GM23248 (cell line): ENCODE measurements around the gene ELAVL4. TPM values are rescaled to one million over a fixed set of nuclear protein-coding genes. Genes with fewer than 3 reads are reported as not detected.

ENCODE experiments used
- DNase-seq: peaks from one replicate; pipeline ENCODE4 v3.0.0-alpha.2; 2015
- H2AFZ ChIP-seq: fragments of 200-600 bp; sonication (generic); 2 replicates; pipeline ENCODE4 v1.6.1; 2016; ENCODE audit warnings: antibody characterized with exemption
- H3F3A ChIP-seq: fragments of 200-600 bp; sonication (generic); 2 replicates; pipeline ENCODE4 v1.6.1; 2016; ENCODE audit warnings: mild to moderate bottlenecking, antibody characterized with exemption, mixed run types; ENCODE audit not compliant: insufficient read depth
- H3K27ac ChIP-seq: fragments of 200-600 bp; sonication (generic); 2 replicates; pipeline ENCODE4 v1.5.1; 2016; ENCODE audit warnings: mild to moderate bottlenecking
- H3K27me3 ChIP-seq: fragments of 200-600 bp; sonication (generic); replicated peaks from 2 replicates; pipeline ENCODE4 v1.6.1; 2016; ENCODE audit warnings: mild to moderate bottlenecking; ENCODE audit not compliant: insufficient read depth
- H3K36me3 ChIP-seq: fragments of 200-600 bp; sonication (generic); 2 replicates; pipeline ENCODE4 v1.6.1; 2016; ENCODE audit warnings: low read depth, mild to moderate bottlenecking
- H3K4me1 ChIP-seq: fragments of 200-600 bp; sonication (generic); 2 replicates; pipeline ENCODE4 v1.6.1; 2016; ENCODE audit warnings: mild to moderate bottlenecking; ENCODE audit not compliant: insufficient read depth
- H3K4me2 ChIP-seq: fragments of 200-600 bp; sonication (generic); one replicate; pipeline ENCODE4 v1.6.1; 2016; ENCODE audit warnings: mild to moderate bottlenecking; ENCODE audit not compliant: unreplicated experiment
- H3K4me3 ChIP-seq: fragments of 200-600 bp; sonication (generic); 2 replicates; pipeline ENCODE4 v1.5.1; 2016; ENCODE audit warnings: mild to moderate bottlenecking
- H3K79me2 ChIP-seq: fragments of 200-600 bp; sonication (generic); 2 replicates; pipeline ENCODE4 v1.6.1; 2016; ENCODE audit warnings: mild to moderate bottlenecking; ENCODE audit not compliant: insufficient read depth
- H3K9ac ChIP-seq: fragments of 200-600 bp; sonication (generic); 2 replicates; pipeline ENCODE4 v1.6.1; 2016; ENCODE audit warnings: mild to moderate bottlenecking
- H3K9me2 ChIP-seq: fragments of 200-600 bp; sonication (generic); 2 replicates; pipeline ENCODE4 v1.6.1; 2016; ENCODE audit warnings: mixed run types, mild to moderate bottlenecking, moderate library complexity; ENCODE audit not compliant: insufficient read depth
- H3K9me3 ChIP-seq: fragments of 200-600 bp; sonication (generic); one replicate; pipeline ENCODE4 v1.6.1; 2017; ENCODE audit warnings: low read depth
- H4K20me1 ChIP-seq: fragments of 200-600 bp; sonication (generic); 2 replicates; pipeline ENCODE4 v1.6.0; 2016; ENCODE audit not compliant: insufficient read depth
- EZH2 ChIP-seq: fragments of 200-600 bp; sonication (generic); IDR thresholded peaks from 2 replicates; pipeline ENCODE4 v1.6.1; 2018; ENCODE audit warnings: antibody characterized with exemption, mild to moderate bottlenecking; ENCODE audit not compliant: insufficient read depth, poor library complexity, severe bottlenecking
- EZH2phosphoT487 ChIP-seq: fragments of 200-600 bp; sonication (generic); IDR thresholded peaks from 2 replicates; pipeline ENCODE4 v1.6.1; 2018; ENCODE audit warnings: antibody characterized with exemption, moderate library complexity, mild to moderate bottlenecking, low read depth; ENCODE audit not compliant: insufficient read depth
- WGBS, 2 experiments: methylation state at CpG; one replicate each; pipeline ENCODE4 v1.1.6; 2015 to 2017; ENCODE audit warnings: low lambda C conversion rate in 2 of 2, low coverage in 1 of 2; ENCODE audit errors: missing lambda C conversion rate in 2 of 2; 5-methylcytosine and 5-hydroxymethylcytosine counted together
- in situ Hi-C: fragments of 300-500 bp; cut with MboI; formaldehyde crosslinking; loops from 2 replicates; pipeline ENCODE4 v1.15.0; 2020
- polyA plus RNA-seq: library from polyadenylated mRNA; unstranded; fragments of >200 nt; fragmentation: Nextera tagmentation; extraction: Ambion mirVana; gene quantifications from 2 replicates; pipeline ENCODE4 v1.2.1, GENCODE V29; 2016
- total RNA-seq: library from RNA; depleted of rRNA; stranded (reverse); fragments of >200 nt; shearing (Covaris generic); gene quantifications from 2 replicates; pipeline ENCODE4 v1.2.3, GENCODE V29; 2014

ELAVL4 gene
- total and polyA plus RNA-seq, 2 experiments from 2014 or later, result 0.18 TPM; not detected in 1

- no peak overlapping the region for H3K27ac ChIP-seq
- H3K4me2 ChIP-seq, result no peak overlapping the region
- H3K9me2 ChIP-seq, result no peaks in the 10 kb centered on the region
- TF ChIP-seq EZH2 (no peak), EZH2phosphoT487 (no peak)
- H2AFZ ChIP-seq, result no peak overlapping the region
- peaks cover 9% of the 10 kb centered on the region; the same call in 1 of the 2 replicates for H3K27me3 ChIP-seq
- no peaks in the 10 kb centered on the region for H3K79me2 ChIP-seq
- no peaks in the 10 kb centered on the region for H3K4me1 ChIP-seq
- H3K9ac ChIP-seq, result no peak overlapping the region
- no peaks in the 10 kb centered on the region for H3K36me3 ChIP-seq
- no peak for DNase-seq
- 40 to 46% methylated on average over 3 of the region's 3 CpGs for WGBS, 2 experiments
- no peaks in the 10 kb centered on the region for H3F3A ChIP-seq
- no peaks in the 10 kb centered on the region for H3K9me3 ChIP-seq
- no peaks in the 10 kb centered on the region for H4K20me1 ChIP-seq
- in situ Hi-C loops, result no loop called here
- no peak overlapping the region for H3K4me3 ChIP-seq
Observed at GRCh38 chr1:50105433-50105832, 3.3 kb upstream of the ELAVL4 start.

GRCh38 chr1:50106095-50106761, 2.5 kb upstream of the ELAVL4 start:
- TF ChIP-seq EZH2, result no peak
- no peak for TF ChIP-seq EZH2phosphoT487
- Histone ChIP-seq H4K20me1 (no peaks in the 10 kb centered on the region), H3K9me2 (no peaks in the 10 kb centered on the region), H3K27ac (no peak overlapping the region), H3F3A (no peaks in the 10 kb centered on the region), H3K4me1 (no peaks in the 10 kb centered on the region), H3K27me3 (peaks cover 9% of the 10 kb centered on the region; the same call in 1 of the 2 replicates), H3K9me3 (no peaks in the 10 kb centered on the region), H3K36me3 (no peaks in the 10 kb centered on the region), H3K4me3 (no peak overlapping the region), H3K4me2 (no peak overlapping the region), H2AFZ (no peak overlapping the region), H3K9ac (no peak overlapping the region), H3K79me2 (no peaks in the 10 kb centered on the region)
- in situ Hi-C loops, result no loop called here
- 36 to 41% methylated on average over 12 of the region's 12 CpGs for WGBS, 2 experiments
- no peak for DNase-seq

DNA sequence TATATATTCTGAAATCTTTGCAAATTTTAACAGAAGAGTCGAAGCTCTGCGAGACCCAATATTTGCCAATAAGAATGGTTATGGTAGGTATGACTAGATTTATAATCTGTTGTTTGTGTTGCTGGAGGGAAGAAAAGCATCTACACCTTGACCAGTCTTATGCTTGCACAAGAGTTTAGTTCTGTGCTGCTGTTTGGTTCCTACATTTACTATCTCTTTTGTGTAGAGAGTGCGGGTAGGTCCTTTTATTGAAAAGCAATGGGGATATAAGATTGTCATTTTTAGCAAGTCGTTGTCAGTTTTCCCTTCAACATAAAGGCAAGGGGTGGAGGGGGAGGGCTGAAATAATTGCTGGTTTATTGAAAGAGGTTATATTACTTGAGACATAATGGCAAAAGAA, 396 bp downstream of the ELAVL4 start:
- no peak overlapping the region for H3K4me2 ChIP-seq
- no peaks in the 10 kb centered on the region for H3K9me3 ChIP-seq
- in situ Hi-C loops, result no loop called here
- H3K9me2 ChIP-seq, result no peaks in the 10 kb centered on the region
- peaks cover 9% of the 10 kb centered on the region; the same call in 1 of the 2 replicates for H3K27me3 ChIP-seq
- H3K36me3 ChIP-seq, result no peaks in the 10 kb centered on the region
- no peaks in the 10 kb centered on the region for H3K4me1 ChIP-seq
- no peaks in the 10 kb centered on the region for H3F3A ChIP-seq
- TF ChIP-seq EZH2phosphoT487 (no peak), EZH2 (no peak)
- no peak overlapping the region for H3K9ac ChIP-seq
- H3K79me2 ChIP-seq, result no peaks in the 10 kb centered on the region
- no peak overlapping the region for H3K4me3 ChIP-seq
- no peak for DNase-seq
- 66 to 67% methylated on average over 4 of the region's 4 CpGs for WGBS, 2 experiments
- H2AFZ ChIP-seq, result no peak overlapping the region
- no peaks in the 10 kb centered on the region for H4K20me1 ChIP-seq
- H3K27ac ChIP-seq, result no peak overlapping the region

- H3K4me2 ChIP-seq, result no peak overlapping the region
- no peak for TF ChIP-seq EZH2phosphoT487
- TF ChIP-seq EZH2, result no peak
- no peak overlapping the region for H2AFZ ChIP-seq
- H3K9me3 ChIP-seq, result no peaks in the 10 kb centered on the region
- H4K20me1 ChIP-seq, result no peaks in the 10 kb centered on the region
- H3K9me2 ChIP-seq, result no peaks in the 10 kb centered on the region
- WGBS, 2 experiments, result 5 to 10% methylated on average over 8 of the region's 8 CpGs
- H3F3A ChIP-seq, result no peaks in the 10 kb centered on the region
- H3K79me2 ChIP-seq, result no peaks in the 10 kb centered on the region
- no peak overlapping the region for H3K9ac ChIP-seq
- in situ Hi-C loops, result no loop called here
- no peaks in the 10 kb centered on the region for H3K4me1 ChIP-seq
- DNase-seq, result peak; percentile 4
- H3K27me3 ChIP-seq, result peaks cover 9% of the 10 kb centered on the region; the same call in 1 of the 2 replicates
- no peak overlapping the region for H3K27ac ChIP-seq
- no peak overlapping the region for H3K4me3 ChIP-seq
- H3K36me3 ChIP-seq, result no peaks in the 10 kb centered on the region
Observed at GRCh38 chr1:50109647-50110075, 941 bp downstream of the ELAVL4 start.
